Loucy (cell line): ENCODE results near the gene SVOPL.

Experiments
- EZH2phosphoT487 ChIP-seq: fragments of 200-600 bp; IDR thresholded peaks from 2 replicates; pipeline ENCODE4 v1.6.1; 2018; ENCODE audit warnings: antibody characterized with exemption, mild to moderate bottlenecking, moderate library complexity, borderline replicate concordance
- TF ChIP-seq, protein P1 (sequence below): fragments of 200-600 bp; sonication (generic); conservative IDR thresholded peaks from 2 replicates; pipeline ENCODE4 v1.5.1; 2014; ENCODE audit warnings: mild to moderate bottlenecking, antibody characterized with exemption, low read length

DNA sequence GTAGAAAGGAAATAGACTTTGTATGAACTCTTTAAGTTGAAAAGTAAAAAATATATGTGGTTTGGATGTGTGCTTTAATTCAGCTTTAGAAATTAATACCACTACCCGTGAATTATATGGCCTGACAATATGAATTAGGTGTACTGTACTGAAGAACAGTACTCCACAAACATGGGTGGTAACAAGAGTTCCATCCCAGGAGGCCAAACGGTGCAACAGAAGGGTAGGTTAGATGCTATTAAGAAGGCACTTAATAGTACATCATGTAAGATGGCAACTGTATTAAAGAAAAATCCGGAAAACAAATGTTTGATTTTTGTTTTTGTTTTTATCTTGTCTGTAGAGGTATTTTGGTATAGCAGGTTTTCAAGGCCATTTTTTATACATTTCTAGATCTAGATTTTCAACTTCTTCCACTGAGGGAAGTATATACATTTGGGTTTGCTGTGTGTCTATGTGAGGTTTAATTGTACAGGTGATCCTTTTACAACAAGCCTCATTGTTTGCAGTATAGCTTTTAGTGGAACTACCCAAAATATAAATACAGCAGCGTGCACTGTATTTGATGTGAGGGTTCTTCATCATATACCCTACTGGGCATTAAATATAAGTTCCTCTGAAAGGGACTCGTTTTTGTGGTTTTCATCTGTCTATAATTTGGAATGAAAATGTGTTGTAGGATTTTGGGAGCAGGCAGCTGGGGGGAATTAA, 115.7 kb downstream of the SVOPL start:
- TF ChIP-seq, protein P1, sequence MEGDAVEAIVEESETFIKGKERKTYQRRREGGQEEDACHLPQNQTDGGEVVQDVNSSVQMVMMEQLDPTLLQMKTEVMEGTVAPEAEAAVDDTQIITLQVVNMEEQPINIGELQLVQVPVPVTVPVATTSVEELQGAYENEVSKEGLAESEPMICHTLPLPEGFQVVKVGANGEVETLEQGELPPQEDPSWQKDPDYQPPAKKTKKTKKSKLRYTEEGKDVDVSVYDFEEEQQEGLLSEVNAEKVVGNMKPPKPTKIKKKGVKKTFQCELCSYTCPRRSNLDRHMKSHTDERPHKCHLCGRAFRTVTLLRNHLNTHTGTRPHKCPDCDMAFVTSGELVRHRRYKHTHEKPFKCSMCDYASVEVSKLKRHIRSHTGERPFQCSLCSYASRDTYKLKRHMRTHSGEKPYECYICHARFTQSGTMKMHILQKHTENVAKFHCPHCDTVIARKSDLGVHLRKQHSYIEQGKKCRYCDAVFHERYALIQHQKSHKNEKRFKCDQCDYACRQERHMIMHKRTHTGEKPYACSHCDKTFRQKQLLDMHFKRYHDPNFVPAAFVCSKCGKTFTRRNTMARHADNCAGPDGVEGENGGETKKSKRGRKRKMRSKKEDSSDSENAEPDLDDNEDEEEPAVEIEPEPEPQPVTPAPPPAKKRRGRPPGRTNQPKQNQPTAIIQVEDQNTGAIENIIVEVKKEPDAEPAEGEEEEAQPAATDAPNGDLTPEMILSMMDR: no peak
- no peak for TF ChIP-seq EZH2phosphoT487
